GM18909 (cell line): Measurements from ENCODE around the gene NSG1.

ENCODE experiments used
- ATAC-seq: cut with Tn5 transposase; IDR thresholded peaks from one replicate; pipeline ENCODE4 v1.9.1; 2021; ENCODE audit warnings: mild to moderate bottlenecking; ENCODE audit not compliant: unreplicated experiment, poor library complexity

NSG1 gene

DNA sequence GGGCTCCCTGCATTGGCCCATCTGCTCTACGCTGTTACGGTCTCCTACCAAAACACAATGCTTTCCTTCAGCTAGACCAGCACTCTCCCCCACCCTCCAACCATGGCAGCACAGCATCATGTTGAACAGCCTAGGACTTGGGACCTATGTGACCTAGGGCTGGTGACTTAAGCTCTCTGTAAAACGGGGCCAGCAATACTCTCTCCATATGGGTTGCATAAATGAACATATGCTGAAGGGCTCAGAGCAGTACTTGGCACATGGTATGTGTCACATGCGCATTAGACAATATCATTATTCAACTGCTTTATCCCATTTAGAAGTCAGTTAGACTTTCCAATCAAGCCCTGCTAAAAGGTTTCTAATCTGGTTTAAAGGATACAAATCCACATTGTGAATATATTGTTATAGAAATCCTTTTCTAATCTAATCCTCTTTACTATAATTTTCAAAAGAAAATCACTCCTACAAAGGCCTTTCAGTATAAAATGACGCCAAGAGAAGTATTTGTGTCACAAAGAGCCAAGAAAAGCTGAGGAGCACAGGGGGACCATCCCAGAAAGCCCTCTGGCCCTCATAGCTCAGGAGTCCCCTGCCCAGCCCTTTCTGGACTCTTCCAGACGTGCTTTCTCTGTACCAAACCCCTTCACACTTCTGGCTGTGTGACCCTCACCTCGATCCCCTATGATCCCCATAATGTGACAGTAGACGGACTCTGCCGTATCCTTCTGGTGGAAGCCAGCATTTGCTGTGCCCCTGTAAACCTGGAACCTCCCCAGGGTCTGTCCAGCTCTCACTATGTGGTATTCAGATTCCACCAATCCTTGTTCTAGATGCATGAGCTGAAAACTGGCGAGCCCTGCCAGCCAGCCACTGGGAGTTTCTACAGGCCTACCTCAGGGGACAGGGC lies 42.3 kb downstream of the NSG1 start:
- ATAC-seq, result no peak

- no peak for ATAC-seq
These were observed 43.7 kb downstream of the NSG1 start for GRCh38 chr4:4430492-4431195.

- ATAC-seq, result no peak
These were observed 45.6 kb downstream of the NSG1 start for GRCh38 chr4:4432341-4433125.

- ATAC-seq, result no peak
These were observed 47.0 kb downstream of the NSG1 start for GRCh38 chr4:4433941-4434340.

DNA sequence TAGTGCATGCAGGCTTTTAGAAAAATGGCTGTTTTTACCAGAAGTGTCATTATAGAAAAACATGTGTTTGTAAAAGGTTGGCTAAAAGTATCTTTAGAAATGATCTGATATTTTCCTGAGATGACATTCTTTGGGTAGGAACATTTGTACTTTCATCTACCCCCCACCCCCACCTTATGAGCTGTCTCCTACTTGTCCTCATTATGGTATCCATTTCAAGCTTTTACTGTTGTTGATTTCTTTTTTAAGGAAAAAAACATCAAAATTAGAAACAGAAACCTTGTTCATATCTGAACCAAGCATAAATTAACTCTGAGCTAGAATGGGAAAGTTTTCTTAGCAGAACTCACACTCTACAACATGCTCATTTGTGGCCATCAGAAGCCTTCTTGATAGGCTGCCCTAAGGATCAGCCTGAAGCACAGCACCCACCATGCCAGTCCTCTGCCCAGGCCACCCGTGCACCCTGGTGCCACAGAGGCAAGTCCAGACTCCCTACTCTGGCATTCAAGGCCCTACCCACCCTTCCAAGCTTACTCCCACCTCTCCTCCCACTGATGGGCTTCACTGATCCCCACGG lies 49.4 kb downstream of the NSG1 start:
- ATAC-seq, result no peak

DNA sequence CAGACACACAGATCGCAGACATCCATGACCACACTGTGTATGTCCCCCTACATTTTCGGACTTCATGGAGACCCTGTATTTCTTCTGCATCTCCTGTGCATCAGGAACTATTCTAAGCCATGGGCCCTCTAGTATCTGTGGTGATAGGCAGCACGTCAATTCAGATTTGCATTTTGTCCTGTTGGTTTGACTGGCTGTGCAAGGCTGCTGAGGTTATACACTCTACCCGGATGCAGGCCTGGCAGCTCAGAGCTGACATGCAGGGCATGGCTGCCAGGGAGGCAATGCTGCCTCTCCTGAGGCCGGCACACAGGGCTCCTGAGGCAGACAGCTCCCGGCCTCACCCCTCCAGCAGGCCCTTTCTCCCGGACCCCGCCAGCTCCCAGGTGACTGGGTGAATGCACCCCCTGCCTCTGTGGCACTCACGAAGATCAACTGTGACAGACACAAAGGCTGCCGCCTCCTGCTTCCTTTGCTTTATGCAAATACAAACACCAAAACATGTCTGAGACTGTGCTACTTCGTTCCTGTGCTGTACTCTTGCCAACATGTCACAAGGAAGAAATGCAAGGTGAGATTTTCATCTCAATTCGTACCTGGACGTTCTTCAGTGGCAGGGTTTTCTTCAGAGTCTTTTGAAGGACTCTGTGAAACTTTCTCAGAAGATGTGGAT lies 51.0 kb downstream of the NSG1 start:
- no peak for ATAC-seq

DNA sequence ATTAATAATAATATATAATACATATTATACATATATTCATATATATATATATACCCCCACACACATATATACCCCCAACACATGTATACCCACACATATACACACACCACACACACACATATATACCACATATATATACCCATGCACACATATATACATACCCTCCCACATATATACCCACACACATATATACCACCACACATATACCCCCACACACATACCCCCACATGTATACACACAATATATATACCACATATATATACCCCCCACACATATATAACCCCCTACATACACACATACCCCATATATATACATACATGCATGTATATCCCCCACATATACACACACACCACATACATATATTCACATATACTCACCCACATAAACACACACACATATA lies 52.0 kb downstream of the NSG1 start:
- ATAC-seq, result no peak

DNA sequence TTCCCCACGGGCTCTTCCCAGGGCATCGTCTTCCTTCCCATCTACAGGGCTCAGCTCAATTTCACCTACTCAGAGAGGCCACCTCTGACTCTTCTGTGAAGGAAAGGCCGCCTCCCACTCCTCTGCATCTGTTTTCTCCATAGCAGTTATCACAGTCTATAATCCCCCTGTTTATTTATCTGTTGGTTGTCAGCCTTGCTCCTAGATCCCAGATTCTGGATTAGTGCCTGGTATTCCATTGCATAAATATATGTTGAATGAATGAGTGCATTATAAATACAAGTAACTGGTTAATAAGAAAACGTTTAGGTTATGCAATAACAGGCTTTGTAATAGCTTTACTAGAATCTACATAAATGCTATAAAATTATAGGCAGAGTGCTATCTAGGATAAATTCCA lies 52.9 kb downstream of the NSG1 start:
- ATAC-seq, result no peak

DNA sequence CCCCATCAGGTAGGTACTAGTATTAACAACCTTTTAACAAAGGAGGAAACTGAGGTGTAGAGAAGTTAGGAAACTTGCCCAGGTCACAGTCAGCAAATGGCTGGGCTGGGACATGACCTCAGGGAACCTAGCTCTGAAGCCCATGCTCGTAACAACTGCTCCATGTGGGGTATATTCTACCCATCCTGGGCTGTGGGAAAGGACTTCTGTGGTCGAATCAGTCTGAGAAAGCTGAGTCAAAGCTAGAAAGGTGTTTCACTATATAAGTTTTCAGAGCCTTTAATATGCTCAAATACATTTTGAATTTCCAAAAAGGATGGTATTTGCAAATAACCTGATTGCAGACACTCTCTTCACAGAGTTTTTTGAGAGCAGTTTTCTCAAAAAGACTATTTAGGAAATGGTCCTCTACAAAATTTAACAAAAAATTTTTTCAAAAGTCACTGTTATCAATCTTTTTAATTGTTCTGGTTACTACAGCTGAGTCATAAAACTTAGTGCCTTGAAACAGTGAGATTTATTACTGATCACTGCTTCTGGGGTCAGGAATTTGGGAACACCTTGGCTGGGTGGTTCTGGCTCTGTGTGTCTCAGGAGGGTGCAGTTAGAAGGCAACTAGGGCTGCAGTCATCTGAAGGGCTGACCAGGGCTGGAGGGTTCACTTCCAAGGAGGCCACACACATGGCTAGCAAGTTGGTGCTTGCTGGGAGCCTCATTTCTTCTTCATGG lies 53.6 kb downstream of the NSG1 start:
- ATAC-seq, result peak; percentile 65

- ATAC-seq, result no peak
These were observed 56.9 kb downstream of the NSG1 start for GRCh38 chr4:4443821-4444220.

- ATAC-seq, result no peak
These were observed 59.5 kb downstream of the NSG1 start for GRCh38 chr4:4446434-4446833.

DNA sequence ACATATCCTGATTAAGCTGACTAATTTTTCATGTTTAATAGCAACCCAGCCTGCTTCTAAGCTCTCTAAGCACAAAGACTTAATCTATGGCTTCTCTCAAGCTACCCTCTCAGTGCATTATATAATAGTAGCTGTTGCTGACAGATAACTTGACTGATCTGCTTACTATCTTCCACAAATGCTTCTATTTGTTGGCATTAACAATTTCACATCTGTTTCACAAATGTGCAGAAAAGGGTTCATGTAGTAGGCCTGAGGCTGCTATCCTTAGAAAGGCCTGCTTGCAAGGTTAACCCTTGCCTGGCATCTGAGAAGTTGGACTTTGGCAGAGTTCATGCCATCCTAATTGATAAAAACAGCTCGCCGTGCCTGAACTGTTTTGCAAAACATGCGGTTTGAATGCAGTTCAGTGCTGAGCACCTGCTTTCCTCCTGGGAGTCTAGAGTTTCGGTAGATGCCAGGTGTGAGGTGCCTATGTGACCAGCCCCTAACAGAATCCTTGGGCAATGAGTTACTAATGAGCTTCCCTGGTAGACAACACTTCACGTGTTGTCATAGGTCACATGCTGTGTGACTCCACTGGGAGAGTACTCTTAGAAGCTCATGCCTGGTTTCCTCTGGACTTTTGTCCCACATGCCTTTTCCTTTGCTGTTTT lies 68.4 kb downstream of the NSG1 start:
- peak; percentile 85 for ATAC-seq

DNA sequence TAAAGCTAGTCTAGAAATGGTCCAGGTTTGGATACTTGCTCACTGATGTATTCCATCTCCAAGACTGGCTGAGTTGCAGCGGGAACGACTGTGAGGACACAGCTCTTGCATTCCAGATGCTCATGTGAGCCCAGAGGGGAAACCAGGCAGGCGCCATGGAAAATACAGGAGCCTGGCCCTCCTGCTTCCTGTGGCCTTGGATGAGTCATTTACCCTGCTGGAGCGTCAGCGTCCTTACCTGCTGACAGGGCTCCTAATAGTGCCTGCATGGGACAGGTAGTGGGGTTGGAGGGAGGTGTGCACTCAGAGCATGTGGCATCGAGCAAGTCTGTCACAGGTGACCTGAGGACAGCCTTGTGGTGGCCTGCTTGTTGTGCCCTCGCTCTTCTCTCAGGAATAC lies 69.4 kb downstream of the NSG1 start:
- no peak for ATAC-seq

GRCh38 chr4:4456816-4457578 lies 70.1 kb downstream of the NSG1 start:
- no peak for ATAC-seq

DNA sequence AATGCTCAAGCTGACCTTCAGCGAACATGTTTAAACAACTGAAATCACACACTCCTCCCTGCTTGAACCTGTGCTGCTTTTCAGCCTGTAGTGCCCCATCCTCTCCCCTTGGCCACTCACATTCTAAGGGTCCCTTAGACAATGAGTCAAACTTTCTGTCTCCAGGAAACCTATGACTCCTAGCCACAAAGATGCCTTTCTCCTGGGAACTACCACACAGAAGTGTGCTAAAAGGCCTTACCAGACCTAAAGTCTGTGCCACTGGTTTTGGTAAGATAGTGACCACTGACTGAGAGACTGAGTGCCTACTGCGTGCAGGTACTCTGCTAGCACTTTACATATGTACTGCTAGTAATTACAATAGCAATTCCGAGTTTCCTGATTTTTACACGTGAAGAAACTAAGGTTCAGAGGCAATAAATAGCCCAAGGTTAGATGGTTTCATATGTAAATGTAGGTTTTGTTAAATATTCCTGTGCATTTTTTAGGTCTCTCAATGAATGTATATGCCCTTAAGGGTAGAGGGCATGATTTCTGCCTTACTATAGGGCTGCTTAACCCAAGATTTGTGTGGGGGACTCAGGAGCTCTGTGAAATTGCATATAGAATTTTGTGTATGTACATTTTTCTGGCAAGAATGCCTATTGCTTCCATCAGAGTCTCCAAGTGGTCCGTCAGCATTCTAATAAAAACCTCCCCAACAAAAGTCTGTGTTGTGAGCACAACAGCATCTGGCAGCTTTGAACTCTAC lies 71.1 kb downstream of the NSG1 start:
- no peak for ATAC-seq

DNA sequence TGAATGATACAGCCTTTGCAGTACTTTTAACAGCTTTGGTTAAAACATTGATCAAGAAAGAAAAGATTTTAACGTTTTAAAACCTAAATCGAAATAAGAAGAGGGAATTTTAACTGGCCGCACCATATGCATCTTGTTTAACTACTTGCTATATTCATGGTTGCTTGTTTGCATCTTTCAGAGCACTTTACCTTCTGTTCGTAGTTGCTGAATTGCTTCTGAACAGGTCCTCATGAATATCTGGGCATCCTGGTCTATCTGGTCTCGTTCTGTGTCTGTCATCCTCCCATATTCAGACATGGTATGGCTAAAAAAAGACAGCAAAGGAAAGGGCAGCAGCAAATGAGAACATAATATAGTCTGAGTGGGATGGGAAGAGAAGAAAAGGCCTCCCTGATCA lies 72.3 kb downstream of the NSG1 start:
- ATAC-seq, result no peak

DNA sequence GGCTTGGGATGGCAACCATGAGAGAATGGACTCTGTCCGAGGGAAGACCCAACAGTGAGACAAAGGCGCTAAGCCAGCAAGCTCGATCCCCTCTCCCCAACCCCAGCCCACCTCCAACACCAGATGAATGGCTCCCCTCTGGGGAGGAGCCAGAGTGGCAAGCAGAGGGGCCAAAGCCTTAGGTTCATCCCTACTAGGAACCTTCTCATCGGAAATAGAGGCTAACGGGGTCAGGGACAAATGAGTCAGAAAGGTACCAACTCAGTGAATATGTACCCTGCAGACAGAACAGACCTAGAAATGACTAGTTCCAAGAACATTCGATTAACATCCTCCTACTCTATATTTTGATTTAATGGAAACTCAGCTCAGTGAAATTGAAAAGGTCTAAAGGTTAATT lies 73.9 kb downstream of the NSG1 start:
- ATAC-seq, result no peak
